HFF-Myc (cell line): ENCODE results near the gene CLSTN1.
"Not testable (repeated sequence)": the region's sequence is repeated elsewhere in the genome, so short reads cannot be mapped to it uniquely, and the experiment has no call there.

Source experiments
- DNase-seq: peaks from one replicate; pipeline ENCODE4 v3.0.0-alpha.2; 2011; ENCODE audit warnings: low read depth; ENCODE audit errors: extremely low read depth
- H3K4me3 ChIP-seq: replicated peaks from 2 replicates; pipeline ENCODE4 v1.5.1; 2011; ENCODE audit warnings: low read depth, mild to moderate bottlenecking, control low read depth, low read length
- CTCF ChIP-seq: IDR thresholded peaks from 2 replicates; pipeline ENCODE4 v1.5.1; 2012; ENCODE audit warnings: mild to moderate bottlenecking, low read depth, low read length, control low read depth; ENCODE audit errors: missing control alignments

CLSTN1 gene

GRCh38 chr1:9792156-9793042 lies 31.4 kb downstream of the CLSTN1 start:
- no peak for TF ChIP-seq CTCF
- no peak for DNase-seq

GRCh38 chr1:9789700-9790099 lies 34.1 kb downstream of the CLSTN1 start:
- not testable (repeated sequence) for H3K4me3 ChIP-seq, DNase-seq

More at GRCh38 chr1:9792156-9793042, 31.4 kb downstream of the CLSTN1 start:
- H3K4me3 ChIP-seq, result no peak overlapping the region

GRCh38 chr1:9787702-9788101 lies 36.1 kb downstream of the CLSTN1 start:
- no peak for TF ChIP-seq CTCF
- DNase-seq, result no peak
- H3K4me3 ChIP-seq, result no peak overlapping the region

DNA sequence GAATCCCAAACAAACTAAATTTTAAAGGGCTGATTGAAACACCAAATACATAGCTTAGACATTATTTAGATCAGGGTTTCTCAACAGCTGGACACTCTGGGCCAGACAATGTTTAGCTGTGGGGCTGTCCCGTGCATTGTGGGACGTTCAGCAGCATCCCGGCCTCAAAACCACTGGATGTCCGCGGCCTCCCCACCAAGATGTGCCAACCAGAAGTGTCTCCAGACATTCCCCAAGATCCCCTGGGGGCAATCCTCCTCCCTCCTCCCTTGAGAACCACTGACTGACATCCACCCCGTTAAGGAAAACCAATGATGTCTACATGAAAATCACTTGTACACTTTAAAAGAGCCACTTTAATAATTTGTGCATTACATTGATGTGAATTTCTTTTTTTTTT lies 38.4 kb downstream of the CLSTN1 start:
- no peak overlapping the region for H3K4me3 ChIP-seq
- no peak for DNase-seq

DNA sequence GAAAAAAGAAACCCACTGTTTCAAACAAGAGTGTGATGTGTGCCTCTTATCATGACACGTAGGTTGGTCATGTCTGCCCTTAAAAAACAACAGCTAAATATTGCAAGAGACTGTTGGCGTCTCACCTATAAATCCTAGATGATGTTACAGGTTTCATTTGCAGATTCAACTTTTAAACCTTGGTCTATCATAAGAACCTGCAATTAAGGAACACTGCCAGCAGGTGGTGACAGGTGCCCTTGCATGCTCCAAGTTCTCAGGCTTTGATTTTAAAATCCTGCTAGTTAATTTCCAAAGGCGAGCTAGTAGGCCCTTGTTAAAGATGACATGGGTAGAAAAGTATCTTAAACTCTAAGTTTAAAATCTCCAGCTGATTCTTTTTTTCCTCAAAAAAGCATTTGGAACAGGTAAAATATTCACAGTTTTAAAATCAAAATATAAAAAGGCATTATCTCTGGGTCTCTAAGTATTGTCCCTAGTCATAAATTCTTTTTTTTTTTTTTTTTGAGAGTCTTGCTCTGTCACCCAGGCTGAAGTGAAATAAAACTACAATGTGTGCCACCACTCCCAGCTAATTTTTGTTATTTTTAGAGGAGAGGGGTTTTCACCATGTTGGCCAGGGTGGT lies 39.1 kb downstream of the CLSTN1 start:
- DNase-seq, result no peak
- H3K4me3 ChIP-seq, result no peak overlapping the region
- peak; percentile 68 for TF ChIP-seq CTCF

More for the DNA sequence above, 38.4 kb downstream of the CLSTN1 start:
- no peak for TF ChIP-seq CTCF

- DNase-seq, result no peak
- H3K4me3 ChIP-seq, result no peak overlapping the region
- no peak for TF ChIP-seq CTCF
Measured at GRCh38 chr1:9782897-9783296, 40.9 kb downstream of the CLSTN1 start.

DNA sequence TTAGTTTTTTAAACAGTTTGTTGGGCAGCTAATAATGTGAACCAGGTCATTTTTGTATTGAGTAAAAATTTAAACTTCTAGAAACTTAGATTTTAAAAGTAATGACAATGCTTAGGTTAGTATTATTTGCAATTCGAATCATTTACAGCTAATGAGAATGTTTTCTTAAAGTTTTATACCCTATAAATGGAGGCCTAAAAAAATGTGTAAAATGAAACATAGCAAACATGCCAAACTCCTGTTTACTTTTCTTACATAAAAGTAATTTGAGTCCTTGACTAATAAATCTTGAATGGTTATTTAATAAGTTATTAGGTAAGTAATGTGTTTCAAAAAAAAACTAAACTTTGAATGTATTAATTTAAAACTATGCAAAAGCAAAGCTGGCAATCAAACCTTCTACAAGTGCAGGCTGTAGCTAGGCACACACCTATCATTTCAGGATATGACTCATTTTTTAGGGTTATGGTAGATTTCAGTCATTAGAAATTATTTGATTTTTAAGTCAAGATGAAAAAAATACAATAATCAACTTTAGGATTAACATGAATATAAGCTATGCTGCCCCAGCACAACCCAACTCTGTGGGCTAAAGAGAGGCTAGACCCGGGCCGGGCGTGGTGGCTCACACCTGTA lies 41.5 kb downstream of the CLSTN1 start:
- TF ChIP-seq CTCF, result no peak
- H3K4me3 ChIP-seq, result no peak overlapping the region
- no peak for DNase-seq
